OCI-LY3 (cell line): ENCODE data around the gene GMCL2.

Source experiments
- H2AFZ ChIP-seq: fragments of 200-600, 300-600 bp; shearing (Covaris generic); 2 replicates; pipeline ENCODE4 v1.6.0; 2014; ENCODE audit warnings: antibody characterized with exemption, low read depth, low read length
- H3K27ac ChIP-seq: fragments of 200-600, 300-600 bp; sonication (generic); 2 replicates; pipeline ENCODE4 v1.5.1; 2014; ENCODE audit warnings: mild to moderate bottlenecking, low read length, moderate library complexity, mixed read lengths
- H3K27me3 ChIP-seq: fragments of 200-600, 300-600 bp; sonication (generic); 2 replicates; pipeline ENCODE4 v1.6.1; 2014; ENCODE audit warnings: low read depth, low read length, mixed read lengths
- H3K36me3 ChIP-seq: fragments of 200-600, 300-600 bp; sonication (generic); replicated peaks from 2 replicates; pipeline ENCODE3; 2014; ENCODE audit warnings: low read depth, low read length, mixed read lengths
- H3K4me1 ChIP-seq: fragments of 300-600, 200-600 bp; sonication (generic); 2 replicates; pipeline ENCODE4 v1.6.1; 2014; ENCODE audit warnings: low read length, mixed read lengths
- H3K4me2 ChIP-seq: fragments of 200-600, 300-600 bp; sonication (generic); 2 replicates; pipeline ENCODE4 v1.6.1; 2014; ENCODE audit warnings: low read length, mixed read lengths
- H3K4me3 ChIP-seq: fragments of 300-600, 200-600 bp; sonication (generic); 2 replicates; pipeline ENCODE4 v1.5.1; 2014; ENCODE audit warnings: antibody characterized with exemption, mild to moderate bottlenecking, low read length, moderate library complexity
- H3K79me2 ChIP-seq: fragments of 300-600, 200-600 bp; shearing (Covaris generic); 2 replicates; pipeline ENCODE4 v1.6.1; 2014; ENCODE audit warnings: mild to moderate bottlenecking, low read length, mixed read lengths
- H3K9ac ChIP-seq: fragments of 300-600, 200-600 bp; shearing (Covaris generic); 2 replicates; pipeline ENCODE4 v1.6.0; 2014; ENCODE audit warnings: mild to moderate bottlenecking, low read length, moderate library complexity
- H3K9me3 ChIP-seq: fragments of 200-600, 300-600 bp; shearing (Covaris generic); 2 replicates; pipeline ENCODE4 v1.6.1; 2014; ENCODE audit warnings: low read length, mixed read lengths; ENCODE audit not compliant: insufficient read depth
- H4K20me1 ChIP-seq: fragments of 200-600, 300-600 bp; sonication (generic); 2 replicates; pipeline ENCODE4 v1.6.1; 2016; ENCODE audit warnings: low read length, mixed read lengths; ENCODE audit not compliant: insufficient read depth
- EZH2phosphoT487 ChIP-seq: fragments of 200-600 bp; shearing (Covaris generic); IDR thresholded peaks from 2 replicates; pipeline ENCODE4 v1.6.1; 2018; ENCODE audit warnings: antibody characterized with exemption, mixed run types, low read depth
- TF ChIP-seq, protein P1 (sequence below): fragments of 200-600, 300-600 bp; sonication (generic); IDR thresholded peaks from 2 replicates; pipeline ENCODE4 v1.5.1; 2014; ENCODE audit warnings: antibody characterized with exemption, low read length, low read depth

GMCL2 gene

GRCh38 chr5:178216088-178216534 is 28.9 kb upstream of the GMCL2 start:
- no peak overlapping the region for H3K4me2 ChIP-seq
- TF ChIP-seq, protein P1, sequence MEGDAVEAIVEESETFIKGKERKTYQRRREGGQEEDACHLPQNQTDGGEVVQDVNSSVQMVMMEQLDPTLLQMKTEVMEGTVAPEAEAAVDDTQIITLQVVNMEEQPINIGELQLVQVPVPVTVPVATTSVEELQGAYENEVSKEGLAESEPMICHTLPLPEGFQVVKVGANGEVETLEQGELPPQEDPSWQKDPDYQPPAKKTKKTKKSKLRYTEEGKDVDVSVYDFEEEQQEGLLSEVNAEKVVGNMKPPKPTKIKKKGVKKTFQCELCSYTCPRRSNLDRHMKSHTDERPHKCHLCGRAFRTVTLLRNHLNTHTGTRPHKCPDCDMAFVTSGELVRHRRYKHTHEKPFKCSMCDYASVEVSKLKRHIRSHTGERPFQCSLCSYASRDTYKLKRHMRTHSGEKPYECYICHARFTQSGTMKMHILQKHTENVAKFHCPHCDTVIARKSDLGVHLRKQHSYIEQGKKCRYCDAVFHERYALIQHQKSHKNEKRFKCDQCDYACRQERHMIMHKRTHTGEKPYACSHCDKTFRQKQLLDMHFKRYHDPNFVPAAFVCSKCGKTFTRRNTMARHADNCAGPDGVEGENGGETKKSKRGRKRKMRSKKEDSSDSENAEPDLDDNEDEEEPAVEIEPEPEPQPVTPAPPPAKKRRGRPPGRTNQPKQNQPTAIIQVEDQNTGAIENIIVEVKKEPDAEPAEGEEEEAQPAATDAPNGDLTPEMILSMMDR = no peak
- TF ChIP-seq EZH2phosphoT487 = no peak
- H3K79me2 ChIP-seq = peaks cover 30% of the 10 kb centered on the region; the same call in 1 of the 2 replicates
- peaks cover 23% of the 10 kb centered on the region; the same call in 1 of the 2 replicates for H4K20me1 ChIP-seq
- peaks cover 62% of the 10 kb centered on the region for H3K36me3 ChIP-seq
- H3K9ac ChIP-seq = no peak overlapping the region
- no peaks in the 10 kb centered on the region for H3K27me3 ChIP-seq
- no peaks in the 10 kb centered on the region for H3K9me3 ChIP-seq
- H3K4me1 ChIP-seq = no peaks in the 10 kb centered on the region
- H3K4me3 ChIP-seq = no peak overlapping the region
- H2AFZ ChIP-seq = no peak overlapping the region
- no peak overlapping the region for H3K27ac ChIP-seq

DNA sequence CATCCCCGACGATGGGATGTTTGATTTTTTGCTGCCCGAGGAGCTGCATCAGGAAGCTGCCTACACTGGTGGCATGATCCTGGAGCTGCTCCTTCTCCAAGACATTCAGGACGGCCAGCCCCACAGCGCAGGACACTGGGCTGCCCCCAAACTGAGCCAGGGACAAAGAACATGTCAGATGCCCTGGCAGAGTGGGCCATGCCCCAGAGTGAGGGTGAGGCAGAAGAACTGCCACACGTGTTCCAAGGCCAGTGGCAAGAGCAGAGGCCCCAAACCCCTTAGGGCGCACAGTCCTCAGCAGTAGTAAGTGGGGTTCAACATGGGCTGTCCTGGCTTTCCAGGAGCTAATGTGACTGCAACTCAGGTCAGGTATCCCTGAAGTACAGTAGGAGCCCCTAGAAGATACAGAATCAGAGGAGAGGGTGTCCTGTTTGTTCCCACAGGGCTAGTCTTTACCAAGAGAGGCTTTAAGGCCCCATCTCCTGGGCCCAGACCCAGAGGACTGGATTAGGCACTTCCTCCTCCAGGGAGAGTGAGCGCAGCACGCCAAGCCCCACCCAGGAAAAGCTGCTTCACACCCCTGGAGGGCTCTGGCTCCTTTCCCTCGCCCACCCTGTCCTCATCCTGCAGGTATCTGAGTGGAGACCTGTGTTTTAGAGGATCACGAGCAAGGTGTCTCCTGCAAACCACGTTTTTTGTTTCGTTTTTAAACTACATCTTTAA is 28.3 kb upstream of the GMCL2 start:
- no peaks in the 10 kb centered on the region for H3K4me1 ChIP-seq
- no peak overlapping the region for H3K4me3 ChIP-seq

GRCh38 chr5:178214160-178214803 is 27.1 kb upstream of the GMCL2 start:
- no peaks in the 10 kb centered on the region for H3K4me1 ChIP-seq
- H3K27me3 ChIP-seq = no peaks in the 10 kb centered on the region
- no peak overlapping the region for H2AFZ ChIP-seq
- no peak overlapping the region for H3K4me2 ChIP-seq
- no peaks in the 10 kb centered on the region for H3K9me3 ChIP-seq
- H3K79me2 ChIP-seq = peaks cover 48% of the 10 kb centered on the region
- no peak overlapping the region for H3K4me3 ChIP-seq
- H3K27ac ChIP-seq = no peak overlapping the region
- H3K9ac ChIP-seq = no peak overlapping the region
- peaks cover 39% of the 10 kb centered on the region for H4K20me1 ChIP-seq
- no peak for TF ChIP-seq EZH2phosphoT487
- H3K36me3 ChIP-seq = peaks cover 80% of the 10 kb centered on the region

More for the DNA sequence above, 28.3 kb upstream of the GMCL2 start:
- H2AFZ ChIP-seq = no peak overlapping the region
- no peaks in the 10 kb centered on the region for H3K9me3 ChIP-seq
- peaks cover 36% of the 10 kb centered on the region; the same call in 1 of the 2 replicates for H3K79me2 ChIP-seq
- no peak overlapping the region for H3K4me2 ChIP-seq
- no peak overlapping the region for H3K27ac ChIP-seq
- H3K36me3 ChIP-seq = peaks cover 68% of the 10 kb centered on the region
- no peak overlapping the region for H3K9ac ChIP-seq
- H3K27me3 ChIP-seq = no peaks in the 10 kb centered on the region
- peaks cover 27% of the 10 kb centered on the region; the same call in 1 of the 2 replicates for H4K20me1 ChIP-seq
- TF ChIP-seq, protein P1 = no peak
- TF ChIP-seq EZH2phosphoT487 = no peak

- H3K36me3 ChIP-seq = peaks cover 85% of the 10 kb centered on the region
- H3K4me1 ChIP-seq = no peaks in the 10 kb centered on the region
- H2AFZ ChIP-seq = no peak overlapping the region
- no peak overlapping the region for H3K27ac ChIP-seq
- no peak overlapping the region for H3K4me3 ChIP-seq
- H3K9ac ChIP-seq = no peak overlapping the region
- H3K4me2 ChIP-seq = no peak overlapping the region
- peaks cover 44% of the 10 kb centered on the region for H4K20me1 ChIP-seq
- TF ChIP-seq, protein P1 = no peak
- TF ChIP-seq EZH2phosphoT487 = no peak
- H3K27me3 ChIP-seq = no peaks in the 10 kb centered on the region
- H3K79me2 ChIP-seq = peaks cover 53% of the 10 kb centered on the region
- H3K9me3 ChIP-seq = no peaks in the 10 kb centered on the region
These were observed 26.6 kb upstream of the GMCL2 start for GRCh38 chr5:178213748-178214151.
